K562 (cell line): ENCODE results near the gene RAB1B. TPM values are rescaled to one million over a fixed set of nuclear protein-coding genes. Genes with fewer than 3 reads are reported as not detected.

Experiments
- CEBPB ChIP-seq: fragments of 450-650 bp; IDR thresholded peaks from 2 replicates; pipeline ENCODE4 v1.6.1; 2016; ENCODE audit warnings: missing genetic modification characterization, missing compliant biosample characterization
- ESRRB ChIP-seq: fragments of 250-450 bp; sonication (Bioruptor Pico); IDR thresholded peaks from 2 replicates; pipeline ENCODE4 v1.5.0; 2020; ENCODE audit warnings: mild to moderate bottlenecking, moderate library complexity, borderline replicate concordance
- GTF2E2 ChIP-seq: fragments of 200-800 bp; sonication (Bioruptor generic); IDR thresholded peaks from 2 replicates; pipeline ENCODE4 v1.6.1; 2016; ENCODE audit warnings: missing genetic modification characterization, missing compliant biosample characterization
- HBP1 ChIP-seq: fragments of 450-650 bp; formaldehyde crosslinking; IDR thresholded peaks from 2 replicates; pipeline ENCODE4 v1.4.0; 2022; ENCODE audit warnings: missing genetic modification characterization
- POLR2AphosphoS5 ChIP-seq: IDR thresholded peaks from 2 replicates; pipeline ENCODE4 v1.6.1; 2011; ENCODE audit warnings: mild to moderate bottlenecking, low read depth, low read length, moderate library complexity; ENCODE audit not compliant: control insufficient read depth, insufficient read depth
- PPARD ChIP-seq: fragments of 250-450 bp; sonication (Bioruptor Pico); IDR thresholded peaks from 2 replicates; pipeline ENCODE4 v1.8.0; 2022; ENCODE audit warnings: inconsistent platforms, mild to moderate bottlenecking, moderate library complexity
- RAD21 ChIP-seq, 2 experiments: fragments of 250-450 bp in 1 of 2; fragments of 450-650 bp in 1 of 2; sonication (Bioruptor Pico) in 1 of 2; formaldehyde crosslinking in 1 of 2; IDR thresholded peaks in 1 of 2; conservative IDR thresholded peaks in 1 of 2; 2 replicates each; pipeline versions ENCODE4 v1.4.0 to v1.8.0; 2020 to 2022; ENCODE audit warnings: mild to moderate bottlenecking in 2 of 2, moderate library complexity in 1 of 2
- RB1 ChIP-seq: fragments of 450-650 bp; IDR thresholded peaks from 2 replicates; pipeline ENCODE4 v1.6.1; 2017; ENCODE audit warnings: low read depth, mild to moderate bottlenecking
- RBM22 ChIP-seq: fragments of 200-400 bp; formaldehyde crosslinking; IDR thresholded peaks from 2 replicates; pipeline ENCODE4 v1.6.1; 2018; ENCODE audit warnings: low read length, low read depth; ENCODE audit not compliant: poor library complexity, severe bottlenecking
- RCOR1 ChIP-seq, 2 experiments: IDR thresholded peaks; 2 replicates each; pipeline ENCODE4 v1.6.1; 2012; ENCODE audit warnings: low read depth in 2 of 2, low read length in 2 of 2, borderline replicate concordance in 1 of 2, improper control_type of control experiment in 1 of 2
- SRSF3 ChIP-seq: fragments of 200-400 bp; formaldehyde crosslinking; IDR thresholded peaks from 2 replicates; pipeline ENCODE4 v1.6.1; 2016; ENCODE audit warnings: mild to moderate bottlenecking, low read length, moderate library complexity; ENCODE audit not compliant: insufficient read depth
- ZBTB34 ChIP-seq: fragments of 250-450 bp; sonication (Bioruptor Pico); IDR thresholded peaks from 2 replicates; pipeline ENCODE4 v1.8.0; 2021; ENCODE audit warnings: mild to moderate bottlenecking, moderate library complexity
- ZNF12 ChIP-seq: sonication (generic); formaldehyde crosslinking; IDR thresholded peaks from 2 replicates; pipeline ENCODE4 v1.4.0; 2020; ENCODE audit warnings: mild to moderate bottlenecking, missing genetic modification reagents
- ZNF174 ChIP-seq: fragments of 250-450 bp; sonication (Bioruptor Pico); IDR thresholded peaks from 2 replicates; pipeline ENCODE4 v1.4.0; 2020; ENCODE audit warnings: mild to moderate bottlenecking
- ZNF318 ChIP-seq, 2 experiments: fragments of 450-650 bp; IDR thresholded peaks; 2 replicates each; pipeline ENCODE4 v1.6.1; 2016; ENCODE audit warnings: mild to moderate bottlenecking in 2 of 2, borderline replicate concordance in 1 of 2, low read depth in 1 of 2, moderate library complexity in 1 of 2
- ZNF79 ChIP-seq: fragments of 250-450 bp; sonication (Bioruptor Pico); IDR thresholded peaks from 2 replicates; pipeline ENCODE4 v1.4.0; 2020; ENCODE audit warnings: low read depth, mild to moderate bottlenecking, moderate library complexity
- polyA plus RNA-seq, 8 experiments: library from polyadenylated mRNA; depleted of rRNA in 4 of 8; stranded (reverse) in 5 of 8; unstranded in 3 of 8; fragments of >200 nt; fragmentation: Nextera tagmentation in 2 of 8; fragmentation: Illumina TruSeq in 1 of 8; extraction: Ambion mirVana in 2 of 8; extraction: Trizol in 1 of 8; gene quantifications; 2 replicates each; pipeline versions ENCODE4 v1.2.1 to v1.2.3, GENCODE V29; 2011 to 2014; ENCODE audit warnings: inconsistent platforms in 1 of 8, missing spikeins in 1 of 8
- total RNA-seq, 7 experiments: library from RNA; depleted of rRNA in 6 of 7; stranded (reverse); fragments of >200 nt in 6 of 7; fragmentation: Illumina TruSeq in 2 of 7; extraction: Trizol in 2 of 7; gene quantifications; 2 replicates each; pipeline versions ENCODE4 v1.2.1 to v1.2.3, GENCODE V29; 2011 to 2021; ENCODE audit warnings: low replicate concordance in 1 of 7

Gene RAB1B
- total and polyA plus RNA-seq, 9 of the 15 experiments (the other 6 are each of a cell fraction or from before 2014, with no cell fraction given) = 5.6 to 146 (median 98.6) TPM

- TF ChIP-seq ZNF318 (IDR thresholded peaks at IDR 0.05; ENCODE audit: borderline replicate concordance in 1 of 2, low read depth in 1 of 2) (no peak), ZNF79 (CRISPR knock-in tag) (no peak), ESRRB (CRISPR knock-in tag) (0 out of 2 replicates have a peak, but pooled peaks have one; percentile 1), RBM22 (peak; percentile 25), RCOR1 (IDR thresholded peaks at IDR 0.05; ENCODE audit: borderline replicate concordance in 1 of 2, low read depth in 2 of 2, low read length in 2 of 2) (no peak; a peak in 1 of 4 replicates), SRSF3 (no peak), CEBPB (tag) (no peak), GTF2E2 (tag) (peak; percentile 46; the same call in 1 of the 2 replicates), RAD21 (CRISPR knock-in tag; conservative IDR thresholded peaks at IDR 0.05 in 1 of 2, IDR thresholded peaks at IDR 0.05 in 1 of 2) (no peak), POLR2AphosphoS5 (peak; percentile 30), RB1 (peak; percentile 62; the same call in 1 of the 2 replicates), ZNF12 (CRISPR knock-in tag) (0 out of 2 replicates have a peak, but pooled peaks have one; percentile 10), HBP1 (no peak), PPARD (CRISPR knock-in tag) (no peak), ZNF174 (CRISPR knock-in tag) (no peak), ZBTB34 (CRISPR knock-in tag) (no peak)
Measured at GRCh38 chr11:66268244-66268951, at the start of gene RAB1B (continued).
